GM18519 (cell line): ENCODE data around the gene SYNGR1.

Source experiments
- ATAC-seq: cut with Tn5 transposase; IDR thresholded peaks from one replicate; pipeline ENCODE4 v1.9.1; 2021; ENCODE audit warnings: mild to moderate bottlenecking, moderate library complexity; ENCODE audit not compliant: unreplicated experiment, low FRiP score

Gene SYNGR1

DNA sequence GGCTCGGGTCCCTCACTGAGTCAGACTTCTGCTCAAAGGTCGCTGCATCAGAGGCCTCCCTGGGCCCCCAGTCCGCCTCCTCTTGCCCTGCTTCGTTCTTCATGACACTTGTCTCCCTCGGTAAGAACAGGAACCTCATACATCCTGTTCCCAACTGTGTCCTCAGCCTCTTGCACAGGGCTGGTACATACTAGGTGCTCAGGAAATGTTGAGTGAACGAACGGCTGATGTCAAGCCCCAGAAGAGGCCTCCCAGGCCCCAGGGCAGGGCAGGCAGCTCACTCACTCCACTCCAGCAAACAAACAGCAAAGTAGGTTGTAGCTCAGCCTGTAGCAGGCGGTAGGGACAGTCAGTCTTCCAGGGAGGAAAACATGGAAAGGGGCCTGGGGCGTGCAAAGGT, 17.2 kb downstream of the SYNGR1 start:
- no peak for ATAC-seq

DNA sequence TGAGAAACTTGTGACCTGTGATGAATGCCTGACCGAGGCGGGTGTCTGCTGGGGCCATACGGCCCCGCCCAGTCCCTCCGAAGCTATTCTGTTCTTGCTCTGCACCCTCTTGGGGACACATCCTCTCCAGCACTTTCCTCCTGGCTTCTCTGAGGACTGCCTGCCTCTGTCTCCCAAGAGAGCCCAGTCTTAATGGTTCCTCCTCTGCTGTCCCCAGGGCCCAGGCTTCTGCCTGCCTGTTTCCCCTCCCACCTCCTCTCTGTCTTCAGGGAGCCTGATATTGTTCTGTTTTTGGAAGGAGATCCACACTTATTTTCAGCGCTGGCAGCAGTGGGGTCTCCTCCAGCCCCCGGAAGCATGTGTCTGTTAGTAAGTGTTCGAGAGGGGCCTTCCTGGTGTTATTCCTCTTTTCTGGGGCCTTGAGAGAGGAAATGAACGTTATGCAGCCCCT, 18.7 kb downstream of the SYNGR1 start:
- no peak for ATAC-seq

DNA sequence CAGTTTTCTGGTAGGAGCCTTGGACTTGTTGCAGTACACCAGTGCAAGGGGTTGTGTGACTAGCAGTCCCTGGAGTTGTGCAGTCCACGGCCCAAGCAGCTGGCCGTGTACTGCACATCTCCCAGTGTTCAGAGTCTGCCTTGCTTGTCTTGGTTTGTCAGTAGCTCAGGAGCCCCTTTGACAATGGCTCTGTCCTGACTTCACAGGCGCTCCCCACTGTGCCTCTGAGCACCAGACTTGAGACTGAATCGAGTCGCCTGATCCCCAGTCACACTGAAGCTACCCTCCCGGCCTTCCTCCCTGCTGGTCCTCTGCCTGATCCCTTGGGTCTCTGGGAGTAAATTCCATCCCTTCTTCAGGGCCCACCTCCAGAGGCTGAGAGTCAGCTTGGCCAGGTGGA, 19.4 kb downstream of the SYNGR1 start:
- no peak for ATAC-seq

DNA sequence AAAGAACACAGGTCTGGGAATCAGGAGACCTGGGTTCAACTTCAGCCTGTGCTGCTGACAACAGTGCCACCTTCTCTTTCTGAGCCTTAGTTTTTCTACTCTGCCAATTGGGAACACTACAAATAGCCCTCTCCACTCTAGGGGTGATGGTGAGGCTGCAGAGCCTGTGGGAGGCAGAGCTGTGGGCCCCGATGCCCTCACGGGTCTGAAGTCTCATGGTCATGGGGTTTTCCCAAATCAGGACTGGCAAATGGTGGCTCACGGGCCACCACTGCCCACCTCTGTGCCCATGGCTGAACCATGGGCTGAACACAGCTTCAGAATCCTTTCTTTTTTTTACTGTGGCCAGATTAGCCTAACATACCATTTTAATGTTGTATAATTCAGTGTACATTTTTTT, 19.8 kb downstream of the SYNGR1 start:
- no peak for ATAC-seq

DNA sequence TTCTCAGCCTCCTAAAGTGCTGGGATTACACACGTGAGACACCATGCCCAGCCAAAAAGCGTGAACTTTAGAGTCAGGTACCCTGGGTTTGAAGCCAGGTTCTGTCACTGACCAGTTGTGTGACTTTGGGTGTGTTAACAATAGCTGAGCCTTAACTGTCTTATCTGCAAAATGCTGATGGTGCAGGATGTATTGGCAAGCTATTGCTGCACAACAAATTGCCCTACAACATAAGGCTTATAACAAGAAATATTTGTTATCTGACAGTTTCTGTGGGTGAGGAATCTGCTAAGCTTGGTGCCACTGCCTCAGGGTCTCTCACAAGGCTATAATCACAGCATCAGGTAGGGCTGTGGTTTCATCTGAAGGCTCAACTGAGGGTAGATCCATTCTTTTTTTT, 21.9 kb downstream of the SYNGR1 start:
- no peak for ATAC-seq

DNA sequence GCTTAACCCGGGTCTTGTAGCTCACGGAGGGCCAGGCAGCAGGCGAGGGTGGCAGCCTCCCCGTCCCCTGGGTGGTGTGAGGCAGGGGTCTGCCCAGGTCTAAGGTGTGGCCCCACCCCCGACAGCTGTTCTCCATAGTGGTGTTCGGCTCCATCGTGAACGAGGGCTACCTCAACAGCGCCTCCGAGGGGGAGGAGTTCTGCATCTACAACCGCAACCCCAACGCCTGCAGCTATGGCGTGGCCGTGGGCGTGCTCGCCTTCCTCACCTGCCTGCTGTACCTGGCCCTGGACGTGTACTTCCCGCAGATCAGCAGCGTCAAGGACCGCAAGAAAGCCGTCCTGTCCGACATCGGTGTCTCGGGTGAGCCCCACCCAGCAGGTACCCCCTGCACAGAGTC, 24.4 kb downstream of the SYNGR1 start:
- ATAC-seq = no peak

DNA sequence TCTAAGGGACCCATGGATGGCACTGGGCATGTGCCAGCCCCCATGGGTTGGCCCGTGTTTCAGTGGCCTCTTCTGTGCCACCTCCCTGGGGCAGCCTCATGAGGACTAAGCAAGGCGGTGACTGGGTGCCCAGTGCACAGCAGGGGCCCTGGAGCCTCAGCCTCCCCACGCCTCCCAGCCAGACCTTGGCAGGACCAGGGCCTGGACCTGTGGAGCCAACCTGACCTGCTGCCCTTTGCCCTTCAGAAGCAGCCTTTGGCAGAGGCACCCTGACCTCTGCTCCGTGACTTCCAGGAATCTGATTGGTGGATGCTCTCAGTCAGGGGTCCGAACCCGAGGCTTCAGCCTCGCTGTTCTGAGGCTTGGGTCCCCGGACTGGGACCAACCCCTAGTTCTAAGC, 25.0 kb downstream of the SYNGR1 start:
- no peak for ATAC-seq

DNA sequence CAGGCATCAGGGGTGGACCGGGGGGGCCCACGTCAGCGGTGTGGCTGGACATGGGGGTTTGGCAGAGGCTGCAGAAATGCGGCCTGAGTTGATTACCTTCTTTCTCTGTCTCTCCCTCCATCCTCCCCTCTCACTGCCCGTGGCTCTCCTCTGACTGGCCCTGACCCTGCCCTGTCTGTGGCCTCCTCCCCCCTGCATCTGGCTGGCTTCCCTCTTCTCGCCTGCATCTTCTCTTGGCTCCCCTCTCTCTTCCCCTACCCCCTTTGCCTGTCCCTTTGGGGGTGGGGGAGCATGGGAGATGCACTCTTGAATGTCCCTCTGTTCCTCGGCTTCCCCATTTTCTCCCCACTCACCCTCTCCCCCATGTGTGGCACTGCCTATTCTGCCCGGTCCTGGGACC, 25.9 kb downstream of the SYNGR1 start:
- ATAC-seq = no peak

DNA sequence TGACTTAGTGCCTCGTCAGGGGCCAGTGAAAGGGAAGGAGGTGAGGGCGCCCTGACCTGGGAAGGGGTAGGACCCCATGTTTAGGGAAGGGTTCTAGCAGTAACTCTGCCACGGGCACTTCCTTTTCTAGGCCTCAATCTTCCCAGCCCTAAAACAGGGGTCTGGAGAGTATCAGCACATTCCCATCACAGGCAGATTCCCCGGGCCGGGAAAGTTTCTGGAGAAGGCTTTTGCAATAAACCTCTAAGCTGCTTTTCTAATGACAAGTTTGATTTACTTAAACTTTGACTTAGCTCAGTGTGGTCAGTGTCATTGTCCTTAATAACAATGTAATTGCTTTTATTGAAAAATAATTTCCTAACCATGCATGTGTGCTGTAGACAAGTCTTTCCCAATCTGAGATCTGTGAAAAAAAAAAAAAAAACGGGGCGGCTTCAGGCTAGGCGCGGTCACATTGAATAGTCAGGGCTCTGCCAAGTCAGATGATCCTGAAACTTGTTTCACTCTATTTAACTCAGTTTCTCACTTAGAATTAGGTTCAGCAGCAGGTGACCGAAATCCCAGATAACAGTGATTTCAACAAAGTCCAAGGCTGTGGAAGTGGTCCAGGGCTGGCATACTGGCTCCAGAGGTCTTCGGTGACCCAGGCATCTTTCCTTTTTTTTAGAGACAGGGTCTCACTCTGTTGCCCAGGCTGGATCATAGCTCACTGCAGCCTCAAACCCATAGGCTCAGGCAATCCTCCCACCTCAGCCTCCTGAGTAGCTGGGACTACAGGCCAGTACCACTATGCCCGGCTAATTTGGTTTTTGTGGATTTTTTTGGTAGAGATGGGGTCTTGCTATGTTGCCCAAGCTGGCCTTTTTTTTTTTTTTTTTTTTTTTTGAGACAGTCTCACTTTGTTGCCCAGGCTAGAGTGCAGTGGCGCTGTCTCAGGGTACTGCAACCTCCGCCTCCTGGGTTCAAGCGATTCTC, 30.3 kb downstream of the SYNGR1 start:
- ATAC-seq = no peak

DNA sequence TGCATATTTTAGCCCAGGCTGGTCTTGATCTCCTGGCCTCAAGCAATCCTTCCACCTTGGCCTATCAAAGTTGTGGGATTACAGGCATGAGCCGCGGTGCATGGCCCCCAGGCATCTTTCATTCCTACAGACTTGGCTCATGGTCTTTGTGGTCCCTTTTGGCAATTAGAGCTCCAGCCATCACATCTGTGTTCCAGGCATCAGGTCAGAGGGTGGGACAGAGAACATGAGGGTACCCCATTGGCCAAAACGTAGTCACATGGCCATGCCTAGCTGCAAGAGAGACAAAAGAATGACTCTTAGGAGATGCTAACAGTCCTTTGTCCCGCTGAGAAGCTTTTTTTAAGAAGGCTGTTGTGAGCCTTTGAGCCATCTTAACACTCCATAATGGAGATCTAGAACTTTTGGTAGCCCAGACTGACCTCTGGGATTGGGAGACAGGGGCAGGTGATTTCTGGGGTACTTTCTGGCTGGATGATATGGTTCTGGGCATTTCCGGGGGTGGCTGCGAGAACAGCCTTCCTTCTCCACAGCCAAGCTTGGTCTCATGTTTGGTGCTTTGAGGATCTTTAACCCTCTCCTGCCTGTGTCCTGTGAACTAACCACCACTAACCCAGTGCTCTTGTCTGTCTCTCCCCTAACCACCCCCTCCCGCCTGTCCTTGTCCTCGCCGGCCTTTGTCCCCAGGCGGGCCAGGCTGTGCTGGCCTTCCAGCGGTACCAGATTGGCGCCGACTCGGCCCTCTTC, 31.4 kb downstream of the SYNGR1 start:
- no peak for ATAC-seq

DNA sequence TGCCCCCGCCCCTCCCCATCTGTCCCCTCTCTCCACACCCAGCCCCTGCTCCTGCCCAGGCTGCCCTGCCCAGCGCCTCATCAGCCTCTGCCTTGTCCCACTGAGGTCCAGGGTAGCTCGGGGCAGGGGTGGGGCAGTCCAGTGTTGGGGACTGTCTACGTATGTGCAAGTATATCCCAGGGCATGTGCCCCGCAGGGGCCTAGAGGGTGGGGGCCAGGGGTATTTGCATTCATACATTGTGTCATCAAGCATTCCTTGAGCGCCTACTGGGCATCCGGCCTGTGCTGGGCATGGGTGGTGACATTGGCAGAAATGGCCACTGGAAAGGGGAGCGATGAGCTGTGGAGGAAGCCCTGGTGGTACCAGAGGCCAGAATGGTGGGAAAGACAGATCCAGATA, 32.1 kb downstream of the SYNGR1 start:
- ATAC-seq = no peak

DNA sequence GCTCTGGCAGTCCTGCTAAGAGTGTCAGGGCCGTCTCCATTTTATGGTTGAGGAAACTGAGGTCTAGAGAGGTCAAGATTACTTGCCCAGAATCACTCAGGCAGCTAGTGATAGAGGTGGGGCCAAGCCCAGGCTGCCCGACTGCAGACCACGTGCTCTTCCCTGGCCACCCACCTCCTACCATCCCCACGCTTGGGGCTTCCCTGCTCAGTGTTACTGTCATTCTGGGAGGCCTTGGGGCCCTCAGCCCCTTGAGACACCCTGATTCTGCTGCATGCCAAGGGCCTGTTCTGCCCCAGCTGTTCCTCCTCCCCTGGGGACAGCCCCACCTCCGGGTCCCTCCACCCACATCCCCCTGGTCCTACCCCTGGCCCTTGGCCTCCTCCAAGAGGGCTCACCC, 32.6 kb downstream of the SYNGR1 start:
- ATAC-seq = no peak

DNA sequence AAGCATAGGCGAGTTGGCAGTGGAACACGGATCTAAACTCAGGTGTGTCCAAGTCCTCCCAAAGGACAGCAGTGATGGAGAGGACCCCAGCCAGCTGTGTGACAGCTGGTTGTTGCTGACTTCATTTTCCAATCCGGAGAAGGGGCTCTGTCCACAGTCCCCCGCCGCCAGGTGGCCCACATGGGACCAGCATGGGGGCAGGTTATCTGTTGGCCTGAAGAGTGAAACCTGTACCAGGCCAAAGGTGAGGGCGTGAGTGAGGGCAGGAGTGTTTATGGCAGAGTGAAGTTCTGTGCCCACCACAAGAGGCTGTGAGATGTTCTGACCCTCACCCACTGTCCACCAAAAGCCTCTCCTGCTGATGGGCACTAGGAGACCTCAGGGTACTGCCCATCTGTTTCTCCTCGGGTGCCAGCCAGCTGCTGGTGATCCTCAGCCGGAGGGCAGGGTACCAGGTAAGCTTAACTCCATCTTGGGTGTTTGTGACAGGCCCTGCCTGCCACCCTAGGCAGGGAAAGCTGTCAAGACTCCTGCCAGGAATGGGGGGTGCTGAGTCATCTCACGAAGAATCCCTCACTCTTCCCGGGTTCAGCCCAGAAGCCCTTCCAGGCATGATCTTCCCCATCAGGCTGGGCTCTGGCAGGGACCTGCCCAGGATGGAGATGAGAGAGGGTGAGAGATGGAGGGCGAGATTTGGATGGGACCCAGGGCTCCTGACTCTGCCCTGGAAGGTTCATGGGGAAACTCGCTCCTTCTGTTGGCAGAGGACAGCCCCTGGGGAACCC, 34.2 kb downstream of the SYNGR1 start:
- no peak for ATAC-seq

DNA sequence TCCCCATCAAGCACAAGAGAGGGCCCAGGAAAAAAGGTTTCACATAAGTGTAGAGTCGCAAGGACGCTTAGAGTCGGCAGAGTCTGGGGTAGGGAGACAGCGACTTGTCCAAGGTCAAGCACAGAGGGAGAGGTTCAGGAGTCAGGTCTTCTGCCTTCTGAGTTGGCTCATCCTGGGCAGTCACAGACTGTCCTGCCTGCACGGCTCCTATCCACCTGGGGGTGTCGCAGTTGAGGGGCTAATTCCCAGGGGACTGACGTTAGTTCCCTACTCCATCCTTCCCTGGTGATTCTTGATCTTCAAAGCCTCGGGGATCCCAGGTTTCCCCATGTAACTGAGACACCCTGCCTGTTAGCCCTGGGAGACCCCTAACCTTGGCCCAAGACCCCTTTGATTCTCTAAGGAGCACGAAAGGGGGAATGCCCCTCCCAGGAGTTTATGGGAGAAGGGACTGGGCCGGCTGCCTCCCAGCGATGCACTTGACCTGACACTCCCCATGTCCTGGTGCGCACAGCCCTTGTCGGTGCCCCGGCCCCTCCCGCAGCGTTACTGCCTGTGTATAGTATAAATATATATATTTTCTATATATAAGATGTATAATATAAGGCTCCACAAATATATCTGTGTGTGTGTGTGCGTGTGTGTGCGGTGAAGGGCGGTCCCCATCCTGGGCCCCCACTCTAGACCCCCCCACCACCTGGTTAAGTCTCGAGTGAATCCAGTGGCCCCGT, 35.1 kb downstream of the SYNGR1 start:
- ATAC-seq = no peak

DNA sequence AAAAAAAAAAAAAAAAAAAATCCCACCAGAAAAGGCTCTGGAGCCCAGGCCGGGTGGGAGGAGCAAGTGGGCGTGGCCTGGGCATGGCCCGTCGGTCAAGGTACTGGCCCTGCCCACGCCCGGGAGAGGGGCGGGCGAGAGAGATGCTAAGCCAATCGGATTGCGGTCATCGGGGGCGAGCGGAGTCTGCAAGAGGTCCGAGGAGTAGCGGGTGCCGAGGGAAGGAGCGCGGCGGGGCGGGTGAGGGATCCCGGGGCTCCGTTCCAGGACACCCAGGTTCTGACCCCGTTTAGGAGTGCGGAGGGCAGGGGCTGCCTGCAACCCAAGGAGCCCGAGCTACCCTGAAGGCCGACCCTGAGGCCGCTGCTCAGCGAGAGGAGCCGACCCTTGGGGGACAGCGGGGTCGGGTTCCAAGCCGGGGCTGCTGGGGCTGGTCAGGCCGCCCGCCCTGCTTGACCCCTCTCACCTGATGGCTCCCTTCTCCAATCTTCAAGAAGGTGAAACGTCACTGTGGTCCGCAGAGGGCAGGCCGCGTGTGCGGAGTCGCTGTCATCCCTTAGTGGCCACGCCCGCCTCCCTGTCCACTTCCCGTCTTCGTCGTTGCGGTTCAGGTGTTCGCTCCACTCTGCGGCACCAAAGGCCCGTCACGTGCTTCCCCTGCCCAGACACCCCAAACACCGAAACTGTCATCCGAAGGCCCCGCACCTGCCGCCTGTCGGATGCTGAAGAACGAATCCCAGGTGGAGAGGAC, 38.6 kb downstream of the SYNGR1 start:
- ATAC-seq = no peak

DNA sequence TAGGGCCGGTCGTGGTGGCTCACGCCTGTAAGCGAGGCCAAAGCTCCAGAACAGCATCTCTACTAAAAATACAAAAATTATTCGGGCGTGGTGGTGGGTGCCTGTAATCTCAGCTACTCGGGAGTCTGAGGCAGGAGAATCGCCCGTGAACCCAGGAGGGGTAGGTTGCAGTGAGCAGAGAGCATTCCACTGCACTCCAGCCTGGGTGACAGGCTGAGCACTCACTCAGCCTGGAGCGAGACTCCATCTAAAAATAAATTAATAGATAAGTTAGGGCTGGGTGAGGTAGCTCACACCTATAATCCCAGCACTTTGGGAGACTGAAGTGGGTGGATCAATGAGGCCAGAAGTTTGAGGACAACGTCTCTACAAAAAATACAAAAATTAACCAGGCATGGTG, 39.6 kb downstream of the SYNGR1 start:
- ATAC-seq = no peak

DNA sequence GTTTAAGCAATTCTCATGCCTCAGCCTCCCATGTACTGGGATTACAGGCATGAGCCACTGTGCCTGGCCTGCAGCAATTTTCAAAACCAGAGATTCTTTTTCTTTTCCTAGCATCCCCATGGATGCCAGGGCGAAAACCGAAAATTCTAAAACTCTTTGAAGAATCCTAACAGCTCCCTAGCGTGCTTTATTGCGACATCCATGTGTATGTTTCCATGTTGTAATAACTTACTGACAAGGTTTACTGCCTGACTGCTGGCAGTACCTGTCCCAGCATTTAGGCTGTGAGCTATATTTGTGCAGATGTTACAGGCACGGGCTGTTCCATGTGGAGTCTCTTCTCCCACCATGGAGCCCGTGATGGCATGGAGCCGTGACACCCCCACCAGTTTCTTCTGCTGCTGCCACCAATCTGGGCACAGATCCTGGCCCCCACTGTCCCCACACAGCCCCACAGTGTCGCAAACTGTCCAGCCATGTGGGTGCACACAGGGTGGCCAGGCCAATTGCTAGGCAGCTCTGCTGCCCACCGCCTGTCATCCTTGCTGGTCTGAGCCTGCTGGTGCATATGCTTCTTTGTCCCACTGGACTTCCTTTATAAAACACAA, 42.7 kb downstream of the SYNGR1 start:
- ATAC-seq = no peak

DNA sequence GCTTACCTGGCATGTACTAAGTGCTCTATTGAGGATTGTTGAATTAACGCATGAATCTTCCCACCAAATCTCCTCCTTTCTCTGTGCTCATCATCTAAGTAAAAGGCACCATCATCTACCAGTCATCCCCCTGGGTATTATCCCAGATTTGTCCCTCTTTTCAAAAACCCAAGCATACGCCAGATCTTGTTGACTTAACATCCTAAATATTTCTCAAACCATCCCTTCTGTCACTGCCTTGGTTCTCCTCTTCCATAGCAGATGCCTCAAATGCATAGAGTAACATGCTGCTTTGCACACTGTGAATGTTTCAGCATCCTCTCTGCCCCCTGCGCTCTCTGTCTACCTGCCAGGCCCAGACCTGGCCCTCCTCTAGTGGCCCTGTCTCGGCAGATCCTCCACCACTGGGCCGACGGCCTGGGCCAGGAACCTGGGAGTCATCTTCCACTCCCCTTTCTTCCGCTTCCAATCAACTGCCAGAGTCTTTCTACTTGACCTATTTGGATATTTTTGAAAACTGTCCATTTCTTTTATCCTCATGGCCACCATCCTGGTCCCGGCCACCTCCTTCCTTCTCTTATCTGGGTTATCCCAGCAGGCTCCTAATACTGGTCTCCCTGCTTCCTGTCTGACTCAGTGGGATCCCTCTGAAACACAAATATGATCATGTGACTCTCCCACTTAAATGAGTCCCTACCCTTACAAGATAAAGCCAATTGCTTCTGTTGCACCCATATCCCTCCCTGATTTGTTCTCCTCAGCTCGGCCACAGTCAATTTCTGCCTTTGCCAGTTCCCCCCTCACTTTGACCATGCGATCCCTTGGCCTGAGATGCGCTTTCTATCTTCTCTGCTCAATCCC, 46.4 kb downstream of the SYNGR1 start:
- ATAC-seq = no peak
